SK-N-SH treated with all-trans-retinoic acid at 6 μM for 48 hours (cell line): ENCODE data around the gene TPRG1L.
"Not testable (repeated sequence)": the region's sequence is repeated elsewhere in the genome, so short reads cannot be mapped to it uniquely, and the experiment has no call there.

Experiments used
- ATAC-seq: fragments of 200-7000 bp; cut with Tn5 transposase; 3 replicates; pipeline ENCODE4 v1.9.1; 2020; ENCODE audit warnings: mild to moderate bottlenecking, moderate library complexity
- ARNTL ChIP-seq: fragments of 450-650 bp; formaldehyde crosslinking; IDR thresholded peaks from 2 replicates; pipeline ENCODE4 v1.5.0; 2020; ENCODE audit warnings: low read depth, mild to moderate bottlenecking, moderate library complexity, borderline replicate concordance
- BACH2 ChIP-seq: fragments of 250-450 bp; sonication (Bioruptor Pico); IDR thresholded peaks from 2 replicates; pipeline ENCODE4 v1.9.0; 2021; ENCODE audit warnings: mild to moderate bottlenecking, borderline replicate concordance
- CREB5 ChIP-seq: fragments of 250-450 bp; sonication (Bioruptor Pico); IDR thresholded peaks from 2 replicates; pipeline ENCODE4 v1.5.1; 2020; ENCODE audit warnings: low read depth, mild to moderate bottlenecking, moderate library complexity
- ESRRG ChIP-seq: fragments of 250-450 bp; sonication (Bioruptor Pico); IDR thresholded peaks from 2 replicates; pipeline ENCODE4 v1.6.1; 2021; ENCODE audit warnings: mild to moderate bottlenecking
- GLIS3 ChIP-seq: fragments of 250-450 bp; sonication (Bioruptor Pico); IDR thresholded peaks from 2 replicates; pipeline ENCODE4 v1.5.0; 2020; ENCODE audit warnings: mild to moderate bottlenecking, moderate library complexity
- ISL1 ChIP-seq: fragments of 250-450 bp; sonication (Bioruptor Pico); IDR thresholded peaks from 2 replicates; pipeline ENCODE4 v2.1.2; 2022; ENCODE audit warnings: mild to moderate bottlenecking, moderate library complexity
- OSR1 ChIP-seq: fragments of 250-450 bp; sonication (Bioruptor Pico); IDR thresholded peaks from 2 replicates; pipeline ENCODE4 v1.8.0; 2022; ENCODE audit warnings: moderate library complexity, mild to moderate bottlenecking, inconsistent platforms
- PATZ1 ChIP-seq: fragments of 250-450 bp; sonication (Bioruptor Pico); IDR thresholded peaks from 2 replicates; pipeline ENCODE4 v1.8.0; 2020; ENCODE audit warnings: mild to moderate bottlenecking, moderate library complexity, borderline replicate concordance
- POU6F1 ChIP-seq: fragments of 250-450 bp; sonication (Bioruptor Pico); IDR thresholded peaks from 2 replicates; pipeline ENCODE4 v1.8.0; 2021; ENCODE audit warnings: low read depth, mild to moderate bottlenecking, moderate library complexity, borderline replicate concordance
- PPARA ChIP-seq: fragments of 250-450 bp; sonication (Bioruptor Pico); IDR thresholded peaks from 2 replicates; pipeline ENCODE4 v1.5.0; 2020; ENCODE audit warnings: mild to moderate bottlenecking, borderline replicate concordance
- RARB ChIP-seq: fragments of 250-450 bp; sonication (Bioruptor Pico); IDR thresholded peaks from 2 replicates; pipeline ENCODE4 v1.8.0; 2021; ENCODE audit warnings: mild to moderate bottlenecking, moderate library complexity
- SNAI2 ChIP-seq: fragments of 250-450 bp; sonication (Bioruptor Pico); IDR thresholded peaks from 2 replicates; pipeline ENCODE4 v1.5.0; 2020; ENCODE audit warnings: mild to moderate bottlenecking, moderate library complexity
- TCF4 ChIP-seq: fragments of 250-450 bp; sonication (Bioruptor Pico); IDR thresholded peaks from 2 replicates; pipeline ENCODE4 v1.8.0; 2021; ENCODE audit warnings: mild to moderate bottlenecking, moderate library complexity, borderline replicate concordance
- TOX ChIP-seq: fragments of 250-450 bp; sonication (Bioruptor Pico); IDR thresholded peaks from 2 replicates; pipeline ENCODE4 v1.8.0; 2021; ENCODE audit warnings: mild to moderate bottlenecking, moderate library complexity, borderline replicate concordance
- TSHZ2 ChIP-seq: fragments of 250-450 bp; sonication (Bioruptor Pico); IDR thresholded peaks from 2 replicates; pipeline ENCODE4 v1.5.0; 2020; ENCODE audit warnings: mild to moderate bottlenecking, moderate library complexity
- ZC3H10 ChIP-seq: fragments of 250-450 bp; sonication (Bioruptor Pico); IDR thresholded peaks from 2 replicates; pipeline ENCODE4 v1.5.1; 2021; ENCODE audit warnings: mild to moderate bottlenecking, moderate library complexity
- ZFP3 ChIP-seq: fragments of 250-450 bp; sonication (Bioruptor Pico); IDR thresholded peaks from 2 replicates; pipeline ENCODE4 v1.5.0; 2020; ENCODE audit warnings: mild to moderate bottlenecking, moderate library complexity
- ZFP30 ChIP-seq: fragments of 450-650 bp; formaldehyde crosslinking; IDR thresholded peaks from 2 replicates; pipeline ENCODE4 v1.5.0; 2022; ENCODE audit warnings: mild to moderate bottlenecking, moderate library complexity
- ZNF70 ChIP-seq: fragments of 450-650 bp; formaldehyde crosslinking; IDR thresholded peaks from 2 replicates; pipeline ENCODE4 v1.5.0; 2020; ENCODE audit warnings: mild to moderate bottlenecking, moderate library complexity
- ZNF8 ChIP-seq: fragments of 450-650 bp; formaldehyde crosslinking; IDR thresholded peaks from 2 replicates; pipeline ENCODE4 v1.5.0; 2020; ENCODE audit warnings: mild to moderate bottlenecking, moderate library complexity

The TPRG1L gene

GRCh38 chr1:3581296-3582036 lies 43.3 kb upstream of the TPRG1L start:
- no peak for ATAC-seq
- TF ChIP-seq ESRRG (CRISPR knock-in tag) = no peak
- no peak for TF ChIP-seq TOX
- TF ChIP-seq OSR1 (CRISPR knock-in tag) = no peak
- TF ChIP-seq ARNTL = no peak
- no peak for TF ChIP-seq ZC3H10 (CRISPR knock-in tag)
- no peak for TF ChIP-seq GLIS3
- no peak for TF ChIP-seq ZFP3
- TF ChIP-seq PPARA (CRISPR knock-in tag) = no peak

- not testable (repeated sequence) for ATAC-seq
These were observed 41.1 kb upstream of the TPRG1L start for GRCh38 chr1:3583751-3584150.

- ATAC-seq = no peak
- TF ChIP-seq ESRRG (CRISPR knock-in tag) (no peak), GLIS3 (no peak), TSHZ2 (CRISPR knock-in tag) (no peak)
- TF ChIP-seq, all 23 proteins: peak for 0
These were observed 39.9 kb upstream of the TPRG1L start for GRCh38 chr1:3584915-3585314.

- ATAC-seq = not testable (repeated sequence)
These were observed 39.4 kb upstream of the TPRG1L start for GRCh38 chr1:3585353-3585868.

GRCh38 chr1:3585940-3586568 lies 38.8 kb upstream of the TPRG1L start:
- ATAC-seq = no peak
- TF ChIP-seq SNAI2 (CRISPR knock-in tag) (no peak), TCF4 (CRISPR knock-in tag) (no peak), TOX (no peak)

- ATAC-seq = no peak
- TF ChIP-seq PATZ1 (CRISPR knock-in tag) = no peak
- TF ChIP-seq ZNF8 (CRISPR knock-in tag) = no peak
- TF ChIP-seq RARB = no peak
- TF ChIP-seq ESRRG (CRISPR knock-in tag) = no peak
- no peak for TF ChIP-seq ZFP30 (CRISPR knock-in tag)
- TF ChIP-seq ZNF70 = no peak
- no peak for TF ChIP-seq PPARA (CRISPR knock-in tag)
- TF ChIP-seq TOX = no peak
- TF ChIP-seq ZC3H10 (CRISPR knock-in tag) = no peak
- no peak for TF ChIP-seq BACH2 (CRISPR knock-in tag)
- TF ChIP-seq CREB5 = no peak
- TF ChIP-seq ISL1 = no peak
- TF ChIP-seq POU6F1 = no peak
These were observed 37.6 kb upstream of the TPRG1L start for GRCh38 chr1:3586986-3587759.
